Measurements from ENCODE around the gene SVOPL.

Gene SVOPL

GRCh38 chr7:138632384-138632783 is 68.8 kb downstream of the SVOPL start:
- no peak for TF ChIP-seq CTBP1 (IDR thresholded peaks at IDR 0.05; ENCODE audit: borderline replicate concordance)
- TF ChIP-seq LEF1 (IDR thresholded peaks at IDR 0.05; ENCODE audit: borderline replicate concordance), result no peak
- TF ChIP-seq SUZ12 (IDR thresholded peaks at IDR 0.05), result no peak
- no peak for TF ChIP-seq FOXK2 (IDR thresholded peaks at IDR 0.05)
- no peak for TF ChIP-seq L3MBTL2 (conservative IDR thresholded peaks at IDR 0.05)
- TF ChIP-seq ZNF384 (IDR thresholded peaks at IDR 0.05), result no peak
- no peak for TF ChIP-seq TARDBP (IDR thresholded peaks at IDR 0.05)
- TF ChIP-seq HDGF (IDR thresholded peaks at IDR 0.05; ENCODE audit: borderline replicate concordance), result no peak
- TF ChIP-seq ELF4 (IDR thresholded peaks at IDR 0.05), result no peak
- no peak for TF ChIP-seq ARNT (IDR thresholded peaks at IDR 0.05)
- TF ChIP-seq NFRKB (IDR thresholded peaks at IDR 0.05), result no peak
- no peak for TF ChIP-seq BHLHE40 (IDR thresholded peaks at IDR 0.05; ENCODE audit: borderline replicate concordance)
- no peak for TF ChIP-seq FOXM1 (IDR thresholded peaks at IDR 0.05; ENCODE audit: borderline replicate concordance)
- TF ChIP-seq, protein P1, sequence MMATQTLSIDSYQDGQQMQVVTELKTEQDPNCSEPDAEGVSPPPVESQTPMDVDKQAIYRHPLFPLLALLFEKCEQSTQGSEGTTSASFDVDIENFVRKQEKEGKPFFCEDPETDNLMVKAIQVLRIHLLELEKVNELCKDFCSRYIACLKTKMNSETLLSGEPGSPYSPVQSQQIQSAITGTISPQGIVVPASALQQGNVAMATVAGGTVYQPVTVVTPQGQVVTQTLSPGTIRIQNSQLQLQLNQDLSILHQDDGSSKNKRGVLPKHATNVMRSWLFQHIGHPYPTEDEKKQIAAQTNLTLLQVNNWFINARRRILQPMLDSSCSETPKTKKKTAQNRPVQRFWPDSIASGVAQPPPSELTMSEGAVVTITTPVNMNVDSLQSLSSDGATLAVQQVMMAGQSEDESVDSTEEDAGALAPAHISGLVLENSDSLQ (IDR thresholded peaks at IDR 0.05), result no peak
- CTCF ChIA-PET, result no interaction called here
- POLR2A ChIA-PET, result no interaction called here
- no peak for DNase-seq (ENCODE audit: extremely low spot score)

- ChIA-PET POLR2A (no interaction called here), CTCF (interaction anchor here (0.7 to 1.5 kb wide), 2 partner anchors 13 to 105 kb away, joined by 3 to 6 read pairs; no protein-coding TSS in a partner anchor)
- DNase-seq (ENCODE audit: extremely low spot score), result no peak
- TF ChIP-seq L3MBTL2 (conservative IDR thresholded peaks at IDR 0.05), result no peak
- TF ChIP-seq, protein P1 (IDR thresholded peaks at IDR 0.05), result no peak
- no peak for TF ChIP-seq TARDBP (IDR thresholded peaks at IDR 0.05)
- TF ChIP-seq CTBP1 (IDR thresholded peaks at IDR 0.05; ENCODE audit: borderline replicate concordance), result no peak
- TF ChIP-seq ARNT (IDR thresholded peaks at IDR 0.05), result no peak
- no peak for TF ChIP-seq SUZ12 (IDR thresholded peaks at IDR 0.05)
- no peak for TF ChIP-seq BHLHE40 (IDR thresholded peaks at IDR 0.05; ENCODE audit: borderline replicate concordance)
- TF ChIP-seq FOXM1 (IDR thresholded peaks at IDR 0.05; ENCODE audit: borderline replicate concordance), result no peak
- TF ChIP-seq ELF4 (IDR thresholded peaks at IDR 0.05), result no peak
- no peak for TF ChIP-seq ZNF384 (IDR thresholded peaks at IDR 0.05)
- no peak for TF ChIP-seq NFRKB (IDR thresholded peaks at IDR 0.05)
- TF ChIP-seq FOXK2 (IDR thresholded peaks at IDR 0.05), result no peak
- no peak for TF ChIP-seq LEF1 (IDR thresholded peaks at IDR 0.05; ENCODE audit: borderline replicate concordance)
- no peak for TF ChIP-seq FOXA1 (IDR thresholded peaks at IDR 0.05)
- no peak for TF ChIP-seq HDGF (IDR thresholded peaks at IDR 0.05; ENCODE audit: borderline replicate concordance)
- TF ChIP-seq SP1 (IDR thresholded peaks at IDR 0.05), result no peak
Measured at GRCh38 chr7:138630059-138630610, 71.0 kb downstream of the SVOPL start.

DNA sequence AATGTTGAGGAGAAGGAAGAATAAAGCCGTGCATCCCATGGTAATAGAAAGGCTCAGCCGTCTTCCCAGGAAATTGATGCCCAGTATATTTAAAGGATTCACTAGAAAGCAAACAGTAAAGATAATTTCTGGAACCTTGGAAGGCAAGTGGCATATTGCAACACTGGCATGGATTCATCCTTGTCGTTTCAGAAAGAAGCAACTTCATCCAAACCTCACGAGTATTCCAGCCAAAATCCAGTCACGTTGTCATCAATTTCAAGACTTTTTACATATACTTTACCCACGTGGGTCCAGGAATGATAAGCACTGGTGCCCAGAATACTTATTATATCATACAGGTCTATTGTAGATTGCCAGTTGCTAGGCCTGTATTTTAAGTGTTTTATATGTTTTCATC is 73.8 kb downstream of the SVOPL start:
- POLR2A ChIA-PET, result no interaction called here
- CTCF ChIA-PET, result interaction anchor here (0.5 kb wide), 2 partner anchors 15 to 86 kb away, joined by 3 to 4 read pairs; no protein-coding TSS in a partner anchor
- TF ChIP-seq FOXK2 (IDR thresholded peaks at IDR 0.05), result no peak
- no peak for DNase-seq (ENCODE audit: extremely low spot score)

- no peak for DNase-seq (ENCODE audit: extremely low spot score)
- ChIA-PET CTCF (interaction anchor here (0.5 kb wide), 1 partner anchor 15 kb away, joined by 4 read pairs; no protein-coding TSS in a partner anchor), POLR2A (no interaction called here)
- no peak for TF ChIP-seq ZNF384 (IDR thresholded peaks at IDR 0.05)
- no peak for TF ChIP-seq CTBP1 (IDR thresholded peaks at IDR 0.05; ENCODE audit: borderline replicate concordance)
- no peak for TF ChIP-seq BHLHE40 (IDR thresholded peaks at IDR 0.05; ENCODE audit: borderline replicate concordance)
- TF ChIP-seq, protein P1 (IDR thresholded peaks at IDR 0.05), result no peak
- no peak for TF ChIP-seq L3MBTL2 (conservative IDR thresholded peaks at IDR 0.05)
- no peak for TF ChIP-seq SP1 (IDR thresholded peaks at IDR 0.05)
- no peak for TF ChIP-seq HDGF (IDR thresholded peaks at IDR 0.05; ENCODE audit: borderline replicate concordance)
- no peak for TF ChIP-seq LEF1 (IDR thresholded peaks at IDR 0.05; ENCODE audit: borderline replicate concordance)
- no peak for TF ChIP-seq SUZ12 (IDR thresholded peaks at IDR 0.05)
- no peak for TF ChIP-seq FOXM1 (IDR thresholded peaks at IDR 0.05; ENCODE audit: borderline replicate concordance)
- no peak for TF ChIP-seq FOXK2 (IDR thresholded peaks at IDR 0.05)
- no peak for TF ChIP-seq NFRKB (IDR thresholded peaks at IDR 0.05)
- TF ChIP-seq ELF4 (IDR thresholded peaks at IDR 0.05), result no peak
- TF ChIP-seq FOXA1 (IDR thresholded peaks at IDR 0.05), result no peak
- TF ChIP-seq ARNT (IDR thresholded peaks at IDR 0.05), result no peak
Measured at GRCh38 chr7:138626846-138627245, 74.3 kb downstream of the SVOPL start.

GRCh38 chr7:138625849-138626230 is 75.3 kb downstream of the SVOPL start:
- no peak for DNase-seq (ENCODE audit: extremely low spot score)
- POLR2A ChIA-PET, result no interaction called here
- CTCF ChIA-PET, result no interaction called here
- TF ChIP-seq L3MBTL2 (conservative IDR thresholded peaks at IDR 0.05) (no peak), BHLHE40 (IDR thresholded peaks at IDR 0.05; ENCODE audit: borderline replicate concordance) (no peak), FOXA1 (IDR thresholded peaks at IDR 0.05) (no peak), ELF4 (IDR thresholded peaks at IDR 0.05) (no peak), FOXM1 (IDR thresholded peaks at IDR 0.05; ENCODE audit: borderline replicate concordance) (no peak), SP1 (IDR thresholded peaks at IDR 0.05) (no peak), NFRKB (IDR thresholded peaks at IDR 0.05) (no peak), LEF1 (IDR thresholded peaks at IDR 0.05; ENCODE audit: borderline replicate concordance) (no peak), TARDBP (IDR thresholded peaks at IDR 0.05) (no peak), ZNF384 (IDR thresholded peaks at IDR 0.05) (no peak), CTBP1 (IDR thresholded peaks at IDR 0.05; ENCODE audit: borderline replicate concordance) (no peak), ARNT (IDR thresholded peaks at IDR 0.05) (no peak), HDGF (IDR thresholded peaks at IDR 0.05; ENCODE audit: borderline replicate concordance) (no peak), SUZ12 (IDR thresholded peaks at IDR 0.05) (no peak), FOXK2 (IDR thresholded peaks at IDR 0.05) (no peak)
- TF ChIP-seq, protein P1 (IDR thresholded peaks at IDR 0.05), result no peak

Measured in HEK293T (cell line).